Endothelial cell of umbilical vein (primary cell): ENCODE data around the gene SLC7A7. TPM values are rescaled to one million over a fixed set of nuclear protein-coding genes. Genes with fewer than 3 reads are reported as not detected.

Experiments used
- BruUV-seq: library from RNA; stranded (reverse); fragments of 400-500 nt; replicated peaks from 2 replicates; lab custom pipeline; 2021; lab: Mats Ljungman, UMichigan
- CTCF ChIA-PET: fragments of 300-600, 350-600 bp; sonication (Branson Sonifier 250); formaldehyde crosslinking; loops from one replicate; lab custom pipeline; 2021; ENCODE audit warnings: antibody characterized with exemption, inconsistent platforms; lab: Charles Lee
- POLR2A ChIA-PET: fragments of 300-600, 350-600 bp; sonication (Branson Sonifier 250); formaldehyde crosslinking; loops from one replicate; lab custom pipeline; 2021; ENCODE audit warnings: antibody characterized with exemption, inconsistent platforms; lab: Charles Lee
- DNase-seq: peaks from one replicate; pipeline ENCODE4 v3.0.0-alpha.2; 2011; ENCODE audit warnings: low read depth, low spot score
- FAIRE-seq: peaks from 2 replicates; lab custom pipeline; 2011; peaks lifted over from hg19 to GRCh38; lab: Jason Lieb, UNC
- H2AFZ ChIP-seq: 2 replicates; pipeline ENCODE4 v1.6.0; 2012; ENCODE audit warnings: low read depth, low read length, control low read depth, inconsistent platforms
- H3K27ac ChIP-seq: 2 replicates; pipeline ENCODE4 v1.5.1; 2011; ENCODE audit warnings: low read depth, mild to moderate bottlenecking, control low read depth, low read length, moderate library complexity; ENCODE audit not compliant: insufficient read depth
- H3K27me3 ChIP-seq, 2 experiments: 2 replicates each; pipeline versions ENCODE4 v1.6.0 to v1.6.1; 2011; ENCODE audit warnings: low read length in 2 of 2, mixed read lengths in 1 of 2; ENCODE audit not compliant: control insufficient read depth in 2 of 2, insufficient read depth in 2 of 2
- H3K36me3 ChIP-seq, 2 experiments: 2 replicates in 1 of 2; 3 replicates in 1 of 2; pipeline ENCODE4 v1.5.1; 2011; ENCODE audit warnings: low read length in 2 of 2, mild to moderate bottlenecking in 1 of 2, moderate library complexity in 1 of 2; ENCODE audit not compliant: control insufficient read depth in 2 of 2, insufficient read depth in 2 of 2; ENCODE audit errors: extremely low read depth in 1 of 2
- H3K4me1 ChIP-seq: 3 replicates; pipeline ENCODE4 v1.5.1; 2011; ENCODE audit warnings: mild to moderate bottlenecking, low read length; ENCODE audit not compliant: control insufficient read depth, insufficient read depth; ENCODE audit errors: extremely low read depth
- H3K4me2 ChIP-seq: 2 replicates; pipeline ENCODE4 v1.6.1; 2011; ENCODE audit warnings: low read length, control low read depth, mixed read lengths; ENCODE audit not compliant: insufficient read depth
- H3K4me3 ChIP-seq, 3 experiments: fragments of 200-600 bp in 1 of 3; sonication (generic), shearing (Covaris generic) in 1 of 3; replicated peaks in 1 of 3; 2 replicates each; pipeline ENCODE4 v1.5.1; 2011 to 2016; ENCODE audit warnings: control low read depth in 3 of 3, low read length in 3 of 3, mild to moderate bottlenecking in 2 of 3, inconsistent platforms in 1 of 3, low read depth in 1 of 3, moderate library complexity in 1 of 3; ENCODE audit not compliant: insufficient read depth in 1 of 3
- H3K79me2 ChIP-seq: 2 replicates; pipeline ENCODE4 v1.6.0; 2012; ENCODE audit warnings: low read length, inconsistent platforms; ENCODE audit not compliant: control insufficient read depth, insufficient read depth
- H3K9ac ChIP-seq: replicated peaks from 2 replicates; pipeline ENCODE3; 2011; ENCODE audit warnings: low read length, control low read depth; ENCODE audit not compliant: insufficient read depth; ENCODE audit errors: extremely low read depth
- H3K9me1 ChIP-seq: replicated peaks from 3 replicates; pipeline ENCODE4 v1.6.0; 2011; ENCODE audit warnings: mild to moderate bottlenecking, low read length; ENCODE audit not compliant: control insufficient read depth, insufficient read depth; ENCODE audit errors: extremely low read depth
- H3K9me3 ChIP-seq: replicated peaks from 2 replicates; pipeline ENCODE4 v1.5.1; 2012; ENCODE audit warnings: low read length, inconsistent platforms; ENCODE audit not compliant: control insufficient read depth, insufficient read depth
- H4K20me1 ChIP-seq: replicated peaks from 2 replicates; pipeline ENCODE3; 2011; ENCODE audit warnings: mild to moderate bottlenecking, low read length; ENCODE audit not compliant: control insufficient read depth, insufficient read depth; ENCODE audit errors: extremely low read depth
- CTCF ChIP-seq, 2 donors: IDR thresholded peaks; 1 replicate in 1 of 2; 2 replicates in 1 of 2; pipeline ENCODE4 v1.5.1; 2011; ENCODE audit warnings: low read length in 2 of 2, mild to moderate bottlenecking in 2 of 2, moderate library complexity in 2 of 2, control low read depth in 1 of 2, inconsistent platforms in 1 of 2, low read depth in 1 of 2; ENCODE audit not compliant: insufficient read depth in 1 of 2; ENCODE audit errors: extremely low read depth in 1 of 2
- EZH2 ChIP-seq: IDR thresholded peaks from 2 replicates; pipeline ENCODE4 v1.6.1; 2012; ENCODE audit warnings: borderline replicate concordance, low read depth, mild to moderate bottlenecking, moderate library complexity, low read length, inconsistent platforms; ENCODE audit not compliant: severe bottlenecking
- FOS ChIP-seq: IDR thresholded peaks from 2 replicates; pipeline ENCODE4 v1.6.1; 2011; ENCODE audit warnings: mild to moderate bottlenecking, low read length, moderate library complexity, borderline replicate concordance; ENCODE audit not compliant: insufficient read depth
- GATA2 ChIP-seq: IDR thresholded peaks from 2 replicates; pipeline ENCODE4 v1.7.0; 2011; ENCODE audit warnings: low read depth, mild to moderate bottlenecking, moderate library complexity, mixed read lengths, low read length; ENCODE audit not compliant: insufficient read length, insufficient read depth
- JUN ChIP-seq: IDR thresholded peaks from 2 replicates; pipeline ENCODE4 v1.6.1; 2011; ENCODE audit warnings: borderline replicate concordance, low read depth; ENCODE audit not compliant: insufficient read length, insufficient read depth
- MAX ChIP-seq: IDR thresholded peaks from 2 replicates; pipeline ENCODE4 v1.6.1; 2011; ENCODE audit not compliant: insufficient read depth, insufficient read length
- MYC ChIP-seq: IDR thresholded peaks from one replicate; pipeline ENCODE4 v1.6.1; 2011; ENCODE audit warnings: mild to moderate bottlenecking, low read depth, low read length
- POLR2A ChIP-seq: IDR thresholded peaks from 2 replicates; pipeline ENCODE4 v1.6.1; 2012; ENCODE audit warnings: low read depth, mild to moderate bottlenecking, control low read depth, low read length
- POLR2AphosphoS5 ChIP-seq: IDR thresholded peaks from 2 replicates; pipeline ENCODE4 v1.6.1; 2012; ENCODE audit warnings: low read depth, mild to moderate bottlenecking, control low read depth, low read length, moderate library complexity; ENCODE audit not compliant: insufficient read depth
- dilution Hi-C: fragments of 300-500 bp; cut with MboI; formaldehyde crosslinking; loops from one replicate; pipeline ENCODE4 v1.15.0; 2019; ENCODE audit warnings: low sequenced_read_pairs; ENCODE audit not compliant: extremely low pct_ligation_motif_present
- intact Hi-C: fragments of 100-400 bp; cut with micrococcal nuclease; formaldehyde crosslinking; loops from one replicate; pipeline ENCODE4 v1.10.0; 2022
- polyA plus RNA-seq, 4 experiments: library from polyadenylated mRNA; depleted of rRNA in 3 of 4; stranded (reverse) in 3 of 4; unstranded in 1 of 4; fragments of >200 nt; gene quantifications; 2 replicates each; pipeline versions ENCODE4 v1.2.1 to v1.2.3, GENCODE V29; 2011 to 2012; ENCODE audit warnings: missing spikeins in 1 of 4
- total RNA-seq: library from RNA; stranded (reverse); gene quantifications from 2 replicates; pipeline ENCODE4 v1.2.3, GENCODE V29; 2021

The SLC7A7 gene
- total and polyA plus RNA-seq, 2 donors (not counting 3 experiments of a cell fraction or from before 2014, with no cell fraction given), result 22.5 to 94.0 TPM

GRCh38 chr14:22846811-22847307, 31.6 kb upstream of the SLC7A7 start:
- Histone ChIP-seq H3K9me1 (no peaks in the 10 kb centered on the region), H3K27me3 (no peaks in the 10 kb centered on the region), H3K79me2 (peaks cover 43% of the 10 kb centered on the region), H3K4me2 (no peak overlapping the region), H2AFZ (no peak overlapping the region), H3K9me3 (no peaks in the 10 kb centered on the region), H3K36me3 (peaks cover 33 to 48% of the 10 kb centered on the region in 2 experiments), H3K4me1 (peaks cover 62% of the 10 kb centered on the region), H3K9ac (no peak overlapping the region), H4K20me1 (no peaks in the 10 kb centered on the region), H3K27ac (peak overlapping the region; percentile 29), H3K4me3 (no peak overlapping the region)
- TF ChIP-seq MAX (no peak), POLR2AphosphoS5 (no peak), GATA2 (no peak), EZH2 (no peak), CTCF (IDR thresholded peaks at IDR 0.05; ENCODE audit: extremely low read depth in 1 of 2, insufficient read depth in 1 of 2, low read depth in 1 of 2, low read length in 2 of 2) (no peak), POLR2A (no peak), MYC (no peak), FOS (no peak), JUN (no peak)
- POLR2A ChIA-PET, result no interaction called here
- FAIRE-seq (peak; percentile 24), DNase-seq (no peak)
- no TSS peak for BruUV-seq
- CTCF ChIA-PET, result interaction anchor here (1.6 to 10.2 kb wide), 5 partner anchors 11 to 276 kb away, joined by 5 to 313 read pairs (median 17); partner anchors contain the start of genes MMP14 and MRPL52
- intact Hi-C loops, result no loop called here
- dilution Hi-C loops, result no loop called here
